Activated CD8-positive, alpha-beta memory T cell treated with anti-CD3 and anti-CD28 coated beads for 24 hours (primary cell): ENCODE measurements around the gene ZNF284.
"Not testable (repeated sequence)": the region's sequence is repeated elsewhere in the genome, so short reads cannot be mapped to it uniquely, and the experiment has no call there.

Experiments
- DNase-seq: peaks from one replicate; pipeline ENCODE4 v3.0.0-alpha.2; 2020

The ZNF284 gene

DNA sequence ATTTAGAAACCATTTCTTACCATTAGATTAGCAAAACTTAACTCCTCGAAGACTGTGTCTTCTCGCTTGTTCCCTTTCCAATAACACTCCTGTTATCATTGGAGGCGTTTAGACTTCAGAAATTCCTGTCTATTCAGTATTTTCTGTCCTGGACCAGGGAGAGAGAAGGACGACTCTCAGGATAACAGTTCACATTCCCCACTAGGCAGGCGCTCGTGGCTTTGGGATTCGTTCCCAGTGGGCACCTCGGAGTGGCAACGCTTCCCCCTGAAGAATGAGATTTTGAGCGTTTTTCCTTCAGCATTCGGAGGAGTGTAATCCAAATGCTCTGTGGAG lies 40.8 kb downstream of the ZNF284 start:
- no peak for DNase-seq

DNA sequence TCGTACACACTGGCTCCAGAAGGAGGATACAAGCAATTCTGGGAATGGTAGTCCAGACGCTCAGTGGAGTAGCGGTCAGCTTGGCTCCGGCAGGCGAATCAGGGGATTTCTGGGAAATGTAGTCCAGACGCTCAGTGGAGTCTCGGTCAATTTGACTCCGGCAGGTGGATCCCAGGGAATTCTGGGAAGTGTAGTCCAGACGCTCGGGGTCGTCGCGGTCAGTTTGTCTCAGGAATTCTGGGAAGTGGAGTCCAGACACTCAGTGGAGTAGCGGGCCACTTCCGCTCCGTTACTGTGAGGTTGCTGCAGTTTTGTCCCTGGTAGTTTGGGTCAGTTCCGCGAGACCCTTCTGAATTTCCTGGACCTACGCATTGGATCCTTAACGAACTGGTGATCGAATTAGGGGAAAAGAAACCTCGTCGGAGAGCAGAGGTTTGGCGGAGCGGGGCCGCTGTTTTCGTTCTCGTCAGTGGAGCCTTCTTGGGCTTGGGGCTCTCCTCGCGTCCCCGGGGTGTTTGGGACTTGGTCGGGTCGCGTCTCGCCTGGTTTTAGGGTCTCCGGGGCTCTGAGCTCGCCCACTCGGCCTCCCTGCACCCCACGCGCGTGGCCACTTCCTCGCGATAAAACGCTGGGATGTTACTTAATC lies 41.3 kb downstream of the ZNF284 start, which contains the start of gene ZNF225:
Gene ZNF225, plus strand, starts transcription at position 262 of the 646 bp plus-strand sequence. CDS start 2,429 bp downstream, outside the sequence.
- DNase-seq: peak; percentile 88

- peak; percentile 60 for DNase-seq
Measured at GRCh38 chr19:44113784-44114390, 41.9 kb downstream of the ZNF284 start.

DNA sequence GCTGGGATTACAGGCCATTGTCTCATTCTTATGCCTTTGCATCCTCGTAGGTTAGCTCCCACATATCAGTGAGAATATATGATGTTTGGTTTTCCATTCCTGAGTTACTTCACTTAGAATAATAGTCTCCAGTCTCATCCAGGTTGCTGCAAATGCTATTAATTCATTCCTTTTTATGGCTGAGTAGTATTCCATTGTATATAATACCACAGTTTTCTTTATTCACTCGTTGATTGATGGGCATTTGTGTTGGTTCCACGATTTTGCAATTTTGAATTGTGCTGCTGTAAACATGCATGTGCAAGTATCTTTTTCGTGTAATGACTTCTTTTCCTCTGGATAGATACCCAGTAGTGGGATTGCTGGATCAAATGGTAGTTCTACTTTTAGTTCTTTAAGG lies 49.2 kb downstream of the ZNF284 start:
- DNase-seq: not testable (repeated sequence)

- no peak for DNase-seq
Measured at GRCh38 chr19:44131955-44132354, 60.0 kb downstream of the ZNF284 start.
